HG03135 (cell line): ENCODE results near the gene NEK3.
"Not testable (repeated sequence)": the region's sequence is repeated elsewhere in the genome, so short reads cannot be mapped to it uniquely, and the experiment has no call there.

Source experiments
- ATAC-seq: cut with Tn5 transposase; IDR thresholded peaks from one replicate; pipeline ENCODE4 v1.9.1; 2021; ENCODE audit warnings: mild to moderate bottlenecking, moderate library complexity; ENCODE audit not compliant: unreplicated experiment

NEK3 gene, protein sequence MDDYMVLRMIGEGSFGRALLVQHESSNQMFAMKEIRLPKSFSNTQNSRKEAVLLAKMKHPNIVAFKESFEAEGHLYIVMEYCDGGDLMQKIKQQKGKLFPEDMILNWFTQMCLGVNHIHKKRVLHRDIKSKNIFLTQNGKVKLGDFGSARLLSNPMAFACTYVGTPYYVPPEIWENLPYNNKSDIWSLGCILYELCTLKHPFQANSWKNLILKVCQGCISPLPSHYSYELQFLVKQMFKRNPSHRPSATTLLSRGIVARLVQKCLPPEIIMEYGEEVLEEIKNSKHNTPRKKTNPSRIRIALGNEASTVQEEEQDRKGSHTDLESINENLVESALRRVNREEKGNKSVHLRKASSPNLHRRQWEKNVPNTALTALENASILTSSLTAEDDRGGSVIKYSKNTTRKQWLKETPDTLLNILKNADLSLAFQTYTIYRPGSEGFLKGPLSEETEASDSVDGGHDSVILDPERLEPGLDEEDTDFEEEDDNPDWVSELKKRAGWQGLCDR

DNA sequence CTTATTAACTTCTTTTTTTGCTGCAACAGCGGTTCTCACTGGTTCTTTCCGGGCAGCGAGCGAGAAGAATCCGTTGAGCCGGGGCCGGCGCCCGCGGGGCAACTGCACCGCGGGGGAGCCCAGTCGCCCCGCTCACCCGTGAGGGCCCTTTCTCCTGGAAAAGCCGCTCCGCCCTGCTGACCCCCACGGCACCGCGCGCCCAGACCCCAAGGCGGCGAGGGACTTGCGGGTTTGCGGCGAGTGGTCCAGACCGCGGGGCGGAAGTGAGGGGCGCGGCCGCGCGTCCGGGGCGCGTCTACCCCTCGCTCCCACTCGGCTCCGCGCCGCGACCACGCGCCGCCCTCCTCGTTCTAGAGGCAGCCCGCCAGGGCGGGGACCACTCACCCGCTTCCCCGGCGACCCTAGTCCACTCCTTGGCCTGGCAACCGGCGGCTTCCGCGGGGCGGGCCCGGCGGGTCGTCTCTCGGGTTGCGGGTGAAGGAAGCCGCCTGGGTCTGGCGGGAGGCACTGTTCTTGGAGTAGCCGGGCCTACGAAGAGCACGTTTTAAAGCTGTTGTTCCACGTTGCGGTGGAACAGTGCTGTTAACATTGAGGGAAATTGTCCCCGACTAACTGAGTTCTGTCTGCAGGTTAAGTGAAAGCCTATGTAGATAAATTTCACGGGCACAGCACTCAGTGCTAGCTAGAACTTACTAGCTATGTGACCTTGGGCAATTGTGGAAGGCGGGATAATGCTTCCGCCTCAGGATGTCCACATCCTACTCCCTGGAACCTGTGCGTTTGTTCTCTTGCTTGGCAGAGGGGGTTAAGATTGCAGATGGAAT lies at the start of gene NEK3:
TSS of gene NEK3 (minus strand) at position 439 of the 824 bp plus-strand sequence. CDS start 3,406 bp downstream, outside the sequence.
- ATAC-seq, result peak; percentile 76

DNA sequence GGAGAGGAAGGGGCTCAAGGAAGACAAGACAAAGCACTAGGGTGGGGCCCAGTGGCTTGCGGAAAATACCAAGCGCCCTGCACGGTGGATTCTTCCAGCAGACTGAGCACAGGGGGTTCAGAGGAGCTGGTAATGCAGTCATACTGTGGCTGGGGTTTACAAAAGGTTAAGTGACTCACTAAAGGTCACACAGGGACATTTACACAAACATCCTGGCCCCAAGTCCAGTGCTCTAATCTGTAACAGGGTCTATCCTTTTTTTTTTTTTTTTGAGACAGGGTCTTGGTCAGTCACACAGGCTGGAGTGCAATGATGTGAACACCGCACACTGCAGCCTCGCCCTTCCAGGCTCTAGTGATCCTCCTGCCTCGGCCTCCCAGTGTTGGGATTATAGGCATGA lies 49.0 kb upstream of the NEK3 start:
- ATAC-seq, result not testable (repeated sequence)

DNA sequence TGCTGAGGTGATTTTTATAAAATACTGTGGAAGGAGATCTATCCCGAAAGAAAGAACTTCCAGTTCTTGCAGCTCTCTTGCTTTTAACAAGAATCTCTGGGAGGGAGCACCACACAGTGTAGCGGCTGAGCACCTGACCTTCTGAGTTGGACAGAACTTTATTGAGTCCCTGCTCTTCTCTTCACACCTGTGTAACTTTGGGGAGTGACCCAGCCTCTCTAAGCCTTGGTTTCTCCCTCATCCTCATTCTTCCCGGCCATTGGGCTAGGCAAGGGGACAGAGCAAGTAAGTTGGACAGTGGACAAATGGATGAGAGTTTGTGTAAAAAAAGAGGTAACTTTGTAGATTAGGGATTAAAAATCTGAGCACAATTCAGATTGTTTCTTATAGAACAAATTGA lies 48.5 kb upstream of the NEK3 start:
- not testable (repeated sequence) for ATAC-seq

DNA sequence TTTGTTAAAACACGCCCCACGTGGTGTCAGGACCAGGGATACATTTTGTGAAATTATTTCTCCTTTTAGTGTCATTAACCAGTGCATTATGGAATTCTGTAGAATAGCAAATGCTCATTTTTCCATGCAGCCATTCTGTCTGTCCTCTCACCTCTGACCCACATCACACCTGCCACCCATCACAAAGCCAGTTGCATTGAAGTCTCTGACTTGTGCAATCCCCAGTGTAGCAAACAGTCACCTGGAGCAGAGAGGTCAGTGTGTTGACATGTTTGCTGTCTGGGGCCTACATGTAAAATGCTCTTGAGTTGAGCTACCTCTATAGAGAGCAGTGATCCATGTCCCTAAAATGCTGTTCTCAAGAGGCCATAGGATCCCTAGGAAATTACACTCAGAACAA lies 47.9 kb upstream of the NEK3 start:
- not testable (repeated sequence) for ATAC-seq

DNA sequence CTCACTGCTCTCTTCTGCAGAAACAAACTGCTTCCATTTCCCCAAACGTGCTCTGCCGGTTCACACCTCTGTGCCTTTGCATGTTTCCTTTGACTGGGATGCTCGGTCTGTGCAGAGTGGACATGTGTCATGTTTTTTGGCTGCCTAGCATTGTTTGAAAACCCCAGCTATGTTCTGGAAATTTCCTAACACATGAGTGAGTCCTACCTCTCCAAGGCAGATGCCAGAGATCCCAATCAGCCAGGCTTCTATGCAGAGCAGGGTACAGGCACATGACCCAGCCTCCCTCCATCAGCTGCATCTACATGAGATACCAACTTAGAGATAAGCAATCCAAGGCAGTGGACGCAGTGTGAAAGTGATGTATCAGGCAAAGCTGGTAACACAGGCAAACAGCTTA lies 45.1 kb upstream of the NEK3 start:
- ATAC-seq, result not testable (repeated sequence)

DNA sequence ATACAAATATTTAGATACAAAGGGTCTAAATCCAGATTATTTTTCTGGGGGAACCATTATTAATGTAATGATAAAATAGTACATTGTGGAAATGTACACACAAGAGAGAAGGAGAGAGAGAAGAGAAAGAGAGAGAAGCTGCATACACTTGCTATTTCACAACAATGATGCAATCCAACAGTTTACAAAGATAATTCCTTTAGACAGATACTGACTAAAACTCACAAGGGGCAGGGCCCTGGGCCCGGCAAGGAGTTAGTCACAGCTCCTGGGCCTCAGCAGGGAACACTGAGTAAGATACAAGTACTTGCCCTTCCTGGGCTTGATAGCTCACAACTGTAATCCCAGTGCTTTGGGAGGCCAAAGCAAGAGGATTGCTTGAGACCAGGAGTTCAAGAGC lies 44.5 kb upstream of the NEK3 start:
- not testable (repeated sequence) for ATAC-seq

DNA sequence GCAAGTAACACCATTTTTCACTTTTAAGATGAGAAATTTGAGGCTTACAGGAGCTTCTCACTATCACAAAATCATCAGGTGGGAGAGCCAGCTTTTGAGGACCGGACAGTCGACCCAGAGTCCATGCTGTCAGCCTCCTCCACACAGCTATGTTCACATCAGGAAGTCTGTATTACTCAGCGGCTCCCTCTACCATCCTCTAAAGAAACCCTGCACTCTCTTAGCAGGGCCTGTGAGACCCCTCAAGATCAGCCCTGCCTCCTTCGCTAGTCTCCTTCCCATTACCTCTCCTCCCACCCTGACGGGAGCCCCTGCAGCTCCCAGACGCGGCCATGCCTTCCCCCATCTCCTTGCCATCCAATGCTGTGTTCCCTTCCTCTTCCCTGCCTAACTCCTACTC lies 43.1 kb upstream of the NEK3 start:
- not testable (repeated sequence) for ATAC-seq

DNA sequence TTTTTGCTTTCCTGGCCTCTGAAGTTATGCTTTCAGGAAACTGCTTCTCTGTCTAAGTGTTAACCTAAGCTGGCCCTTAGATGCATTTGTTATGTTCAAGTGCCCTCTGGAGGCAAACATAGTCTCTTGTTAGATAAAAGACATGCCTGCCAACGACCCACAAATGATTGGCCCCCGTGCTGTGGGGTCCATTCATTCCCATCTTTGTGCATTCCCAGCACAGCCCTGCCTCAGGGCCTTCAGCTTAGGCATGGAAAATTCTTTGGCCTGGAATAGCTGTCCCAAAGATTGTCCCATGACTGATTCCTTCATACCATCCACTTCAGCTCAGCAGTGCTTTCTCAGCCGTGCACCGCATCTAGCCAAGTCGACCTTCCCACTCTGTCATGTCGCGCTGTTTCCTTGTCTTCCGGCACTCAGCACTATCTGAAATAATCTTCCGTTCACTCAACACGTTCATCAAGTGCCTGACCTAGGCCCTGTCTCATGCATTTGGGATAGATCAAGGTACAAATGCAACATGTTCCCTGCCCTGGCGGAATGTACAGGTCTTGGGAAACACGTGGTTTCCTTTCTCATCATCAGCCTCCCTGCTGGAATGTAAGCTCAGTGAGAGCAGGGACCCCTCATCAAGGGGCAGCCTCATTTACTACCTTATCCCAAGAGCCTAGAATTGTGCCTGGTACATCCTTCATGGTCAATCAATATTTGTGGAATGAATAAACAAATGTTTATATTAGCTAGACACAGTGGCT lies 42.2 kb upstream of the NEK3 start:
- ATAC-seq, result not testable (repeated sequence)

DNA sequence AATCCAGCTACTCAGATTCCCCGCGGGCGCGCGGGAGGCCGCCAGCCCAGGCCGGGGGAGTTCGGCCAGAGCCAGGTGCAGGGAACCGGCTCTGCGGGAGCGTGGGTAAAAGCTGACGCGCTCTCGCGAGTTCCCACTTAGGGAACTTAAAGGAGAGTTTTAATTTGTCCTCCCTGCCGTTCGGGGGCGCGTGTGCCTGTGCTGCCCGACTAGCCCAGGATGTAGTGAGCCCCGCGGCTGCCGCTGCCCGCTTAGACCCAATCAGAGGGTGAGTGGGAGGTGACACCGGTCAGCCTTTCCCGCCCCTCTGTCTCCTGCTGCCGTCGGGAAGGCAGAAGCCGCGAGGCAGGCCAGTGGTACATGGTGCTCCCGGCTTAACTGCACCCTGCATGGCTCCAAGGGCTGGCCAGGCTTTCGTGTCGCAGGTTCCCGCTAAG lies 36.0 kb upstream of the NEK3 start:
- ATAC-seq, result peak; percentile 45

DNA sequence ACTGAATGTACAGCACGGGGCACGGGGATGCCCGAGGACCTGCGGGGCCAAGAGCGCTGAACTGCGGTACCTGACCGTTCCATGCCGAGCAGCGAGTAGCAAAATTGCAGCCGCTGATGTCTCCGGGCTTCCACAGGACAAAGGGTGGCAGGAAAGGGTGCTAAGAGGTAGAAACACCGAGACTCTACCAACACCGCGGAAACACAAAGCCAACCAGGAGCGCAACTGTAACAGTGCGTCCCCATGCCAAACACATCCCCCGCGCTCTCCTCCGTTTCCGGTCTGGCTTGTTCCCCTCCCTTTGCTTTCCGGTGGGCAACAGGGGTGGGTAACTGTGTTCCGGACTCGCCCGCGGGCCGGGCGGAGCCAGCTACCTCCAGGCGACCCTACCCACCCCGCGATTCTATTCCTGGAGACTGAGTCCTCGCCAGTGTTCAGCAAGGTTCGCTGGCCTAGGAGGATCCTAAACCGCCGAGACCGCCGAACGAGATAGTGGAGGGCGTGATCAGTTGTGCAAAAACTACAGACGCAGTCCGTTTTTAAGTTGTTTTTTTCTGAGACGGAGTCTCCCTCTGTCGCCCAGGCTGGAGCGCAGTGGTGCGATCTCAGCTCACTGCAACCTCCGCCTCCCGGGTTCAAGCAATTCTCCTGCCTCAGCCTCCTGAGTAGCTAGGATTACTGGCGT lies 34.9 kb upstream of the NEK3 start:
- peak; percentile 80 for ATAC-seq

DNA sequence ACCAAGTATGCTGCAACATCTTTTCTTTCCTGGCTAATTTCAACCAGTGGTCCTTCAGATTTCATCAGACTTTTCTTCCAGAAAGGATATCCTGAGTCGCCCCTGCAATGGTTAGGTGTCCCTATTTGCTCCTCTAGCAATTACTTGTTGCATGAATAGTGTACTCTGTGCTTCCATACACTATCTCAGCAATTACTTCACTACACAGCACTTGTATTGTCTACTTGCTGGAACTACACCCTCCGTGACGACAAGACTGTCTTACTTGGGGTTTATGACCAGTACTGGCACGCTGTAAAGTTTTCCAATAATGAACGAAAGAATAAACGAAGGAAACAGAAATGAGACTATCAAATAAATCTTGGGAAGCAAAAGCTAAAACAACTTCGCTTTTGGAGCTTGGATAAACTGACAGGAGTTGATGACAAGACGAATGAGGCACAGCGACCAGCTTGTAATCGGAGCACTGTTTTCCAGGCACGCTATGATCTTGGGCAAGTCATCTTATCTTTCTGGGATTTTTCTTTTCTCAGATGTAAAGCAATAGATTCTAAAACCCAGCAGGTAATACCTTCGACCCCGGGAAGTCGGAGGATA lies 34.3 kb upstream of the NEK3 start:
- ATAC-seq, result peak; percentile 2

DNA sequence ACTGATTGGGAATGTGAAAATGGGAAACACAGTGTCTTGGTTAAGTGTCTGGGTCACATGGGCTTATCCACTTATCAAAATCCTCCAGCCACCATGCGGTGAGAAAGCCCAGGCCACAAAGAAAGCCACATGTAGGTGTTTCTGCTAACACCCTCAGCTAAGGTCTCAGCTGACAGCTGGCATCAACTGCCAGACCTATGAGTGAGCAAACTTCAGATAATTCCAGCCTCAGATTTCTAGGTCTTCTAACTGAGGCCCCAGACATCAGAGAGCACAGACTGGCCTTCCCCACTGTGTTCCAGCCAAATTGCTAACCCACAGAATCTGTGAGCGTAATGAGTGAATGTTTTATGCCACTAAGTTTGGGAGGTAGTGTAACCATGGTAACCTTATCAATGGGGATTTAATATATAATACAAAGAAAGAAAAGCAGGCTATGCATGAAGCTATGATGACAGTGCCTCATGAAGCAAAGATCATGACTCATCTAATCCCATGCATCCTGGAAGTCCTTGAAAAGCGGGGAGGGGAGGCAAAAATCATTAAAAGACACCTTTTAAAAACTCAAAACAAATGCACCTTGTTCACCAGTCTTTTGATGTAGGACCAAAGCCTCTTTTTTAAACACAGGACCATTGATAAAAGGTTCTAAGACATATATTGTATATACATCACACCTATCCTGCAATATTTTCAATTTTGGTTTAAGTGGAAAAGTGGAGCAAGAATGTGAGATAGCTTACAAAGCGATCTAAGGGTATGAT lies 28.2 kb upstream of the NEK3 start:
- ATAC-seq, result not testable (repeated sequence)

DNA sequence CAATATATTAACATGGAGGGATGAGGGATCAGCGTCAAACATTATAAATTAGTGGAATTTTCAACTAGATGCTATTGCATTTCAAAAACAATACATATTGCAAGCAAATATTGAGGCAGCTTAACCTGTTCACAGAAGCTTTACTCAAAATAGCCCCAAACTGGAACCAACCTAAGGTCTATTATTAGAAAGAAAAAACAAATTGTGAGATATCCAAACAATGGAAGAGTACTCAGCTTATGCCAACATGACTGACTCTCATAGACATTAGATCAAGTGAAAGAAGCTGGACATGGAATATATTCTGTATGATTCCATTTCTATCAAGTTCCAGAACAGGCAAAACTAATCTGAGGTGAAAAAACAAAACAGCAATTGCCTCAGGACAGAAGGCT lies 27.6 kb upstream of the NEK3 start:
- ATAC-seq, result no peak

DNA sequence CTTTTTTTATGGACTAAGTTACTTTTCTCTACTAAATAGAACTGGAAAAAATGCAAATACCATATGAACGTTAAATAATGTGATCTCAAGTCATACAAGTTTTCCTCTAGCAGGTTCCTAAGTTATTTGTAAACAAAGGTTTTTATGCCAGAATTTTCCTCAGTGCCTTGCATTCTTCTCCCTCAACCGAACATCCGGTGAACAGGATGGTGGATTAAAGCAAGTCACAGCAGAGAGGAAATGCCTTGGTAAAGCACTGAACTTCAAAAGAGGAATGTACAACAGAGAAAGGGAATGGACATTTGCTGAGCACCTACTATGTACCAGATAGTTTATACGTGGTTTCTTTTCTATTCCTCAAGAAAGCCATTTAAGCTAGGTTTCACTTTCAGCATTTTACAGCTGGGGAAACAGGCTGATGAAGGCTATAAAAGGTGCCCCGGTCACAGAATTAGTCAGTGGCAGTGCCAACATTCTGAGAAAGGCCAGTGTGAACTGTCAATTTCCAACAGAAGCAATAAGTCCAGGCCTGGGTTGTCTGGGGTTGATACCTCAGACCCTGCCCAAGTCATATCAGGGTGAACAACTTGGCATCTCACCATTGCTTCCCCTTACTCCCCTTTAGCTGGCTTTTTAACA lies 22.0 kb upstream of the NEK3 start:
- ATAC-seq, result not testable (repeated sequence)

DNA sequence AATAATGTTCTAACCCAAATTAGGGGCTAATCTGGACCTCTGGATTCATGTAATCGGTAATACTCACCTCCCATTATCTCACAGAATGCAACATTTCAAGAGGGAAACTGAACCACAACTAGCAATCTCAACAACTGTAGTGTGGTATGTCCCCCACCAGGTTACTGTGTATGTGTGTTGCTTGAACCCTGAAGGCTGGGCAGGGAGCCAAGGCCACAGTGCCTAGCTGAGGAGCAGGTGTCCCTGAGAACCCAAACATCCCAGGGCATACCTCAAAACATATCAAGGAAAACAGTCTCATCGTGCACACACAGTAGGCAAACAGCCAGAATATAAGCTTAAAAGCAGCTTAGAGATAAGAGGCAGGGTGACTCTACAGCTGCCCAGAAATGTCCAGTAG lies 20.5 kb upstream of the NEK3 start:
- ATAC-seq, result no peak

DNA sequence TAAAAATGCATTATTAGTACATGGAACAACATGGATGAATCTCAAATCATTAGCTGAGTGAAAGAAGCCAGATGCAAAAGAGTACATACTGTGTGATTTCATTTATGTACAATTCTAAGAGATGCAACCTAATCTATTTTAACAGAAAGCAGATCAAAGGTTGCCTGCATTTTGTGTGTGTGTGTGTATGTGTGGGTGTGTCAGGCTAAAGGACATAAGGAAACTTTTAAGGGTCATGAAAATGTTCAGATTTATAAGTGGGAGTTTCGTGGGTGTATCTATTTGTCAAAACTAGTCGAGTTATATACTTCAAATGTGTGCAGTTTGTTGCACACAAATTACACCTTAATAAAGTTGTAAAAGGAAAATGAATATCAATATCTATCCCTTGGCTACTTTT lies 17.9 kb upstream of the NEK3 start:
- no peak for ATAC-seq

DNA sequence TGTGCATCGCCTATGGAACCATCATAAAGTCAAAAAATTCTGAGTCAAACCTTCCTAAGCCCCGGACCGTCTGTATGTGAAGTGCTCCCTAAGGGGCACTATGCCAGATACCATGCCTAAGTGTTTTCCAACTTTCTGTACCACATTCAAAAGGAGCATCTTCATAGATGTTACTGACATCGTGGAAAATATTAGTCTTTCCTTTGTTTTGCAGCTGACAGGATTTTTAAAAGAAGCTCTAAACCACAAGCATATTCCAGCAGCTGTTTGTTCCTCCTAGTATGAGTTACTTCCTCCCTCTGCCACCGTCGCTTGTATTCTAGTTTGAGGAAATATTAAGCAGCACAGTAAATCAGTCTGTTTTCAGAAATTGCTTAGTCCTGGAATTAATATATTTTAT lies 14.6 kb upstream of the NEK3 start:
- ATAC-seq, result not testable (repeated sequence)

DNA sequence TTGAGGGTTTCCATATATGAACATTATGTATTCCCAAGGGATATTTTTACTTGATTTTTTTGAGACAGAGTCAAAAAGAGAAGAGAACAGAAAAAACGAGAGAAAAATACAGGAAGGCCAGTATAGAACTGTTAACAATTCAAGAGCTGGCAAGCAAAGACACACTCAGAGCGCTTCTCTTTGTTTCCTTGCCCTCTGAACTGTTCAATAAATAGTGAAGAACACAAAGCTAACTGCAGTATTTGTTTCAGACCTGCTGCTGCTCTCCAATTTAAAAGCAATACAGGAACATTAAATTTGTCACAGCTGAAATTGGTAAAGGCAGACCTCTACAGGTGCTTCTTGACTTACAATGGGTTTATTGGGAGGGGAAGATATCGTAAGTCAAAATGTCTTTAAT lies 14.0 kb upstream of the NEK3 start:
- no peak for ATAC-seq

DNA sequence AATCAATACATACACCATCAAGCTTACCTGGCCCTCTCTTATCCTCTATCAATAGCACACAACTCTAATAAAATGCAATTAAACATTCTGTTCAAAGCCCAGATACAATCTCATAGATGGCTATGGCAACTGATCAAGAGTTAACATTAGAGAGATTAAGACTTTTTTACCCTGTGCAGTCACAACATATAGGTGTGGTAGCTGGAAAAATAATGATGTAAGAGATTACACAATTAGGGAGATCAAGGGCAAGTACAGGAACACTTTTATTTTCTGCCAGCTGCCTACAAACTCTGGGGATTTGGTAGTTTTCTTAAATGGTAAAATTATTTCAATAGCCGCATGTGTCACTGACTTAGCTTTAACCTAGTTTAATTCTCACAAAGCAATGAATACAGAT lies 12.3 kb upstream of the NEK3 start:
- ATAC-seq, result not testable (repeated sequence)
